GM12801 (cell line): ENCODE measurements around the gene SCAF8.

Experiments
- TF ChIP-seq, protein P1 (sequence below): IDR thresholded peaks from one replicate; pipeline ENCODE4 v1.5.1; 2011; ENCODE audit warnings: control low read depth; ENCODE audit not compliant: insufficient read length; ENCODE audit errors: extremely low read depth

SCAF8 gene

DNA sequence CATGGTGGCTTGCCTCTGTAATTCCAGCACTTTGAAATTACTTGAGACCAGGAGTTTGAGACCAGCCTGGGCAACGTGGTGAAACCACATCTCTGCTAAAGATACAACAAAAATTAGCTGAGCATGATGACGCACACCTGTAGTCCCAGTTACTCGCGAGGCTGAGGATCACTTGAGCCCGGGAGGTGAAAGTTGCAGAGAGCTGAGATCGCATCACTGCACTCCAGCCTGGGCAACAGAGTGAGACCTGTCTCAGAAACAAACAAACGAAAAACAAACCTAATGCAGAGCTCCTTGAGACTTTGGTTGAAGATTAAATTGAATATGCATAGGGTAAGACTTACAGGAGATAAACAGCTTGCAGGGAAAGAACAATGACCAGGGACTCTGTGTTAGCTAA is 80.8 kb downstream of the SCAF8 start:
- TF ChIP-seq, protein P1, sequence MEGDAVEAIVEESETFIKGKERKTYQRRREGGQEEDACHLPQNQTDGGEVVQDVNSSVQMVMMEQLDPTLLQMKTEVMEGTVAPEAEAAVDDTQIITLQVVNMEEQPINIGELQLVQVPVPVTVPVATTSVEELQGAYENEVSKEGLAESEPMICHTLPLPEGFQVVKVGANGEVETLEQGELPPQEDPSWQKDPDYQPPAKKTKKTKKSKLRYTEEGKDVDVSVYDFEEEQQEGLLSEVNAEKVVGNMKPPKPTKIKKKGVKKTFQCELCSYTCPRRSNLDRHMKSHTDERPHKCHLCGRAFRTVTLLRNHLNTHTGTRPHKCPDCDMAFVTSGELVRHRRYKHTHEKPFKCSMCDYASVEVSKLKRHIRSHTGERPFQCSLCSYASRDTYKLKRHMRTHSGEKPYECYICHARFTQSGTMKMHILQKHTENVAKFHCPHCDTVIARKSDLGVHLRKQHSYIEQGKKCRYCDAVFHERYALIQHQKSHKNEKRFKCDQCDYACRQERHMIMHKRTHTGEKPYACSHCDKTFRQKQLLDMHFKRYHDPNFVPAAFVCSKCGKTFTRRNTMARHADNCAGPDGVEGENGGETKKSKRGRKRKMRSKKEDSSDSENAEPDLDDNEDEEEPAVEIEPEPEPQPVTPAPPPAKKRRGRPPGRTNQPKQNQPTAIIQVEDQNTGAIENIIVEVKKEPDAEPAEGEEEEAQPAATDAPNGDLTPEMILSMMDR, result no peak

DNA sequence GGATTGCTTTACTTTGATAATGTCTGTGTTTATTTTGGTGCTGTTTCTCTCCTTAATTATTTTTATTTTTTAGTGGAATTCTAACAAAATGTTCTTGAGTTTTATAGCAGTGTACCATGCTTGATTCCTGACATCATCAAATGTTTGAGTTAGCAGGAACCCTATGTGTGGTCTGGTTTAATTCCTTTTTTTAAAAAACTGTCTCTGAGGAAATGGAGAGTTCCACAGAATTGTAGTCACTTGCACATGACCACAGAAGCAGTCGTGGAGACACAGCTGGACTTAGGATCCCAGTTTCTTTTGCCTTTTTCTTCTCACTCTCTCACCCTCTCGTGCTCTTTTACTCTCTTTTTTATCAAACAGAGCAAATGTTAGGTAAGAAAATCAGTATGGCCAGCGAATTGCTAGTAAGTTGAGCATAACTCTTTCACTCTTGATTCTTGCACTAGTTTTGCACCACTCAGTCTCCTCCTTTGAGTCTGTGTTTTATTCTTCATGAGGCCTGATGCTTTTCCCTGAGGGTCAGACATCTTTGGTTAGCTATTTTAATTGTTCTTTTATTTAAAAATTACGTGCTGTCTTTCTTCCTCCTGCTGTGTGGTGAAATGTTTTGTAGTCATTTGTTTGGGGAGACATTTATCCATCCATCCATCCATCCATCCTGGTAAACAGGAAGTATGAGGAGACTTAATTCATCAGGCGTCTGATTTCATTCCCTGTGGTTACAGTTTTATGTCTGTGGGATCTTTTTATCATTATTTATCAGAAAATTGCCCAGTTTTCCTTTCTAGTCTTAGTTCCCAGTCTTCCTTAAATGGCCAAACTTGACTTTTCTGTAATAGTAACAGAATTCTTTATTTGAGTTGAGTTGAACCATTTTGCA is 83.0 kb downstream of the SCAF8 start:
- TF ChIP-seq, protein P1, result no peak

- TF ChIP-seq, protein P1, result no peak
Observed at GRCh38 chr6:154821099-154821498, 87.9 kb downstream of the SCAF8 start.

- TF ChIP-seq, protein P1, result no peak
Observed at GRCh38 chr6:154821638-154822037, 88.4 kb downstream of the SCAF8 start.

DNA sequence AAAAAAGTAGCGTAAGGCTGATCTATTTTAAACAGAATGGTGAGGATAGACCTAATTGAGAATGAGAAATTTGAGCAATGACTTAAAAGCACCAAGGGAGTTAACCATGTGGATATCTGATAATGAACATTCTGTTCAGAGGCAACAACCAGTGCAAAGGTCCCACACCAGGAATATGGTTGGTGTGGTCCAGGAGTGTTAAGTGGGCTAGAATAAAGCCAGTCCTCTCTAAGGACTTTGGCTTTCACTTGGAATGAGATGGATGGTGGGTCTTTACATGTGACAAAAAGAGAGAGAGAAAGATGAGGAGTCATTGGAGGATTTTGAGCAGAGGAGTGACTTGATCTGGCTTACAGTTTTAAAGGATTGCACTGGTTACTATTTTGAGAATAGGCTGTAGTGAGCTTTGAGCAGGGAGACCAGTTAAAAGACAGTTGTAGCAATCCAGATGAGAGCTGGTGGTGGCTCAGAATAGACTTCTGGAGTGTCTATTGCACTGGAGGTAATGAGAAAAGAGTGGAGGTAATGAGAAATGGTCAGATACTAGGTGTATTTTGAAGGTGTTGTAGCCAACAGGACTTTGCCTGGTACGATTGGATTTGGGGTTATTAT is 89.8 kb downstream of the SCAF8 start:
- TF ChIP-seq, protein P1, result no peak

DNA sequence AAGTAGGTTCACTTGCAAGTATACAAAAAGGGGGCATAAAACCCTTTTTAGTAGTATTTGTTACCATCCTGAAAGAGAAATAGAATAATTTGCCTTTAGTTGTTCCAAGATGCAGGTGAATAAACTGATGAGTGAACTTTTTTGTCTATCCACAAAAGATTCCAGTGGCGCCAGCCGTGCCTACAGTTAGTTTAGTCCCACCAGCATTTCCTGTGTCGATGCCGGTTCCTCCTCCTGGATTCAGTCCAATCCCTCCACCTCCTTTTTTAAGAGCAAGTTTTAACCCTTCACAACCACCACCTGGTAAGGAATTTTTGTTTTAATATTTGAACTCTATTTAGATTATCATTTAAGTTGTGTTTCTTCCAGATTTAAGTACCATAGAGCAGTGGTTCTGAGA is 90.9 kb downstream of the SCAF8 start:
- TF ChIP-seq, protein P1, result no peak

- TF ChIP-seq, protein P1, result no peak
Observed at GRCh38 chr6:154829970-154830369, 96.8 kb downstream of the SCAF8 start.
